Cardiac septum (tissue), 1 donor: Measurements from ENCODE around the gene KRTCAP2. TPM values are rescaled to one million over a fixed set of nuclear protein-coding genes. Genes with fewer than 3 reads are reported as not detected.
"Not testable (repeated sequence)": the region's sequence is repeated elsewhere in the genome, so short reads cannot be mapped to it uniquely, and the experiment has no call there.

Experiments used
- DNase-seq: peaks from one replicate; pipeline ENCODE4 v3.0.0-alpha.2; 2020; ENCODE audit warnings: low spot score
- intact Hi-C: fragments of 100-400 bp; cut with DNase I; formaldehyde crosslinking; loops from one replicate; pipeline ENCODE4 v1.14.0; 2022
- total RNA-seq: library from RNA; stranded (reverse); fragmentation: NEBNext Ultra II Directional; extraction: Animal tissue kit (Norgen Biotek cat#: 25700); gene quantifications from one replicate; pipeline ENCODE4 v1.2.1, GENCODE V29; 2021
- donor health status: DM: no; HTN: no; CAD: no.

KRTCAP2 gene
- total RNA-seq, 1 donor from 2014 or later = 112 TPM

- intact Hi-C loops = no loop called here
- DNase-seq = peak; percentile 68
These were observed 29.8 kb upstream of the KRTCAP2 start for GRCh38 chr1:155202731-155203515.

- intact Hi-C loops = no loop called here
- peak; percentile 73 for DNase-seq
These were observed 29.1 kb upstream of the KRTCAP2 start for GRCh38 chr1:155202198-155202597.

- intact Hi-C loops = no loop called here
- DNase-seq = peak; percentile 36
These were observed 27.8 kb upstream of the KRTCAP2 start for GRCh38 chr1:155200920-155201319.

- intact Hi-C loops = no loop called here
- DNase-seq = peak; percentile 17
These were observed 26.7 kb upstream of the KRTCAP2 start for GRCh38 chr1:155199792-155200191.

GRCh38 chr1:155198547-155198906 is 25.4 kb upstream of the KRTCAP2 start:
- peak; percentile 43 for DNase-seq
- intact Hi-C loops = no loop called here

GRCh38 chr1:155197901-155198546 is 24.9 kb upstream of the KRTCAP2 start:
- intact Hi-C loops = no loop called here
- DNase-seq = peak; percentile 53

GRCh38 chr1:155196893-155197638 is 24.0 kb upstream of the KRTCAP2 start:
- peak; percentile 41 for DNase-seq
- intact Hi-C loops = no loop called here

GRCh38 chr1:155196103-155196892 is 23.2 kb upstream of the KRTCAP2 start:
- DNase-seq = peak; percentile 49
- intact Hi-C loops = no loop called here

GRCh38 chr1:155195201-155196102 is 22.3 kb upstream of the KRTCAP2 start:
- peak; percentile 49 for DNase-seq
- intact Hi-C loops = no loop called here

GRCh38 chr1:155193991-155194240 is 20.8 kb upstream of the KRTCAP2 start:
- intact Hi-C loops = loop anchor here (1.0 kb wide), 1 partner anchor 18 kb away; no protein-coding TSS in a partner anchor

GRCh38 chr1:155193275-155193990 is 20.3 kb upstream of the KRTCAP2 start:
- intact Hi-C loops = loop anchor here (1.0 kb wide), 1 partner anchor 17 kb away; no protein-coding TSS in a partner anchor
- DNase-seq = peak; percentile 93

More at GRCh38 chr1:155193991-155194240, 20.8 kb upstream of the KRTCAP2 start:
- not testable (repeated sequence) for DNase-seq

- intact Hi-C loops = loop anchor here (1.0 kb wide), 1 partner anchor 16 kb away; no protein-coding TSS in a partner anchor
- peak; percentile 63 for DNase-seq
These were observed 19.5 kb upstream of the KRTCAP2 start for GRCh38 chr1:155192346-155193274.

GRCh38 chr1:155191904-155192303 is 18.8 kb upstream of the KRTCAP2 start:
- peak; percentile 39 for DNase-seq
- intact Hi-C loops = no loop called here

- intact Hi-C loops = not testable (repeated sequence)
- peak; percentile 33 for DNase-seq
These were observed 16.8 kb upstream of the KRTCAP2 start for GRCh38 chr1:155189926-155190325.

- intact Hi-C loops = no loop called here
- peak; percentile 67 for DNase-seq
These were observed 15.2 kb upstream of the KRTCAP2 start for GRCh38 chr1:155188268-155188667.

- intact Hi-C loops = no loop called here
- DNase-seq = peak; percentile 50
These were observed 14.4 kb upstream of the KRTCAP2 start for GRCh38 chr1:155187456-155187891.
